Activated gamma-delta T cell (primary cell): ENCODE data around the gene PHOSPHO2.

Experiments
- DNase-seq: peaks from one replicate; lab custom pipeline; 2025; lab: John Stamatoyannopoulos, UW

PHOSPHO2 gene

GRCh38 chr2:169716938-169717690 lies 22.8 kb downstream of the PHOSPHO2 start:
- DNase-seq, result no peak

DNA sequence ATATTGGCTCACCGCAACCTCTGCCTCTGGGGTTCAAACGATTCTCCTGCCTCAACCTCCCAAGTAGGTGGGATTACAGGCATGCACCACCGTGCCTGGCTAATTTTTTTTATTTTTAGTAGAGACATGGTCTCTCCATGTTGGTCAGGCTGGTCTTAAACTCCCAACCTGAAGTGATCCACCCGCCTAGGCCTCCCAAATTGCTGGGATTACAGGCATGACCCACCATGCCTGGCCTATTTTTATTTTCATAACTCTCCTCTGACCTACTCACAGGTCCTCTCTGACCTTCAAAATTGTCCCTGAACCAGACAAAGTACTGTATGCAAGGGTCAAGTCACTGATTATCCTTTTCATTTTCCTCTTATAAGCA lies 23.4 kb downstream of the PHOSPHO2 start:
- DNase-seq, result no peak

DNA sequence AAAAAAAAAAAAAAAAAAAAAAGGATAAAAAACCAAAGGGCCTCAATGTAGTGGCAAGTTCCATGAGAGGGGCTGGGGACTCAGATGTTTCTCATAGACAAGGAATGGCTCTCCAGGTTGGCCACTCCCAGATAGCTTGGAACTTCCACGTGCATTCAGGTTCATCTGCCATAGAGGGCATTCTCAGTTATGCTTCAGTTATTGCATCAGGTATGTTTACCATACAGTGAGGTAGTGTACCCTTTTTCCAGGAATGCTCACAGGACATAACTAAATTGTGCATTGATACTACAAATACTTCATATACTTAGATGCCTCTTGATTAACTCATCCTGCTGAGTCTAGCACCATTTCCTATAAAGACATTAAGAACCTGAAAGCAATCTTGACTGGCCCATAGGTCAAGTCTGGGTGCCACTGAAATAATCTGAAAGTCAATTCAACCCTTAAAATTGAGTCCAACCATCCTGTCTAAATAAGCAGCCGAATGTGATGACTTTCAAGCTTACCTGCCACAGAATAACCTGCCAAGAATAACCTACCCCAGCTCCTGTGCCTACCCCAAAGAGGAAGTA lies 24.7 kb downstream of the PHOSPHO2 start:
- DNase-seq, result no peak

DNA sequence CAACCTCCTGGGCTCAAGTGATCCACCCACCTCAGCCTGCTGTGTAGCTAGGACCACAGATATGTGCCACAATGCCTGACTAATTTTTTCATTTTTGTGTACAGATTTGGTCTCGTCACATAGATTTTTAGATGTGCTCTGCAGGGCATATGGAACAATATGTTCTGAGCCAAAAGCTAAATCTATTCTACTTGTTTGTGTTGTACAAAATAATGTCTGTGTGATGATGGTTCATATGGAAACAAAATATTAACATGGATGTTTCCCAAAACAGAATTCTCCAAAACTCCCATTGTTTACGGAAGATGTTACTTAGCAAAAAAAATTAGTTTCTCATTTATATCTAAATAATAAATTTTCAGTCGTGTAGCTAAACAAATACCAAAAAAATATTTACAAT lies 26.7 kb downstream of the PHOSPHO2 start:
- no peak for DNase-seq

DNA sequence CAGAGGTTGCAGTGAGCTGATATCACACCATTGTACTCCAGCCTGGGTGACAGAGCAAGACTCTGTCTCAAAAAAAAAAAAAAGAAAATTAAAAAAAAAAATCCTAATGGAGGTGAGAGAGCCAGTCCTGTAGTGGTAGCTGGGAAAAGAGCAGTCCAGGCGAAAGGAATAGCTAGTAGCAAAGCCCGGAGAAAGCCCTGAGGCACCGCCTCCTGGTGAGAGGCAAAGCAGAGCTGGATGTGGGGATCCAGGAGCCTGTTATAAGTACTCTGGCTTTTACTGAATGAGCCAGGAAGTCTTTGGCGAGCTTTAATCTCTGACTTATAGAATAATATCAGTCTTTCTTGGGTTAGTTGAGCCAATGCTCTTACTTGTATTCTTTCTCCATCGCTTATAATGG lies 32.8 kb downstream of the PHOSPHO2 start:
- no peak for DNase-seq

- no peak for DNase-seq
These were observed 35.0 kb downstream of the PHOSPHO2 start for GRCh38 chr2:169729274-169729605.

GRCh38 chr2:169732075-169732474 lies 37.8 kb downstream of the PHOSPHO2 start:
- DNase-seq, result no peak

GRCh38 chr2:169732583-169733358 lies 38.5 kb downstream of the PHOSPHO2 start:
- no peak for DNase-seq

GRCh38 chr2:169734169-169734847 lies 40.0 kb downstream of the PHOSPHO2 start:
- peak; percentile 12 for DNase-seq

GRCh38 chr2:169735623-169736022 lies 41.4 kb downstream of the PHOSPHO2 start:
- no peak for DNase-seq

- DNase-seq, result no peak
These were observed 42.6 kb downstream of the PHOSPHO2 start for GRCh38 chr2:169736902-169737301.

DNA sequence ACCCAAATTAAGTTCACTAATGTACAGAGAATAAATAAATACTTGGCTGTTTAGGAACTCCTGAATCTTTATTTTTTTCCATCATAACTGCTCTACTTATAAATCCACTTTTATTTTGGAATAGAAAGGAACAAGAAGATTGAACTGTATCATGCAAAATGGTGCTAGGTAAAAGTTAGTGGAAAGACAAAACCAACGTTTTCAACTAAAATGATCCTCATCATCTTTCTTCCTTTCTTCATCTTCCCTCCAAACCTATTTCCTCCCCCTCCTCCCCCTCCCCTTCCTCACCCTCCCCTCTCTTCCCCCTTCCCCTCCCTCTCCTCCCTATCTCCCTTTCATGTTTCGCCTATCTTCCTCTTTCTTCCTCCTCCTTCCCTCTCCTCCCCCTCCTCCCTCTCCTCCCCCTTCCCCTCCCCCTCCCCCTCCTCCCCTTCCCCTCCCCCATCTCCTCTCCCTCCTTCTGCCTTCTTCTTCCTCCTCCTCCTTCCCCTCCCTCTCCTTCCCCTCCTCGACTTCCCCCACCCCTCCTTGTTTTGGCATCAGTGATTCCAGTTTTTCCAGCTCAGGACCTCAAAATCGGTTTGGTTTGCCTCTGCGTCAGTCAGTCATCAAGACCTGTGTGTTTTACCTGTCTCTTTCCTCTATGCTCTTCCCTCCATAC lies 44.4 kb downstream of the PHOSPHO2 start:
- no peak for DNase-seq

DNA sequence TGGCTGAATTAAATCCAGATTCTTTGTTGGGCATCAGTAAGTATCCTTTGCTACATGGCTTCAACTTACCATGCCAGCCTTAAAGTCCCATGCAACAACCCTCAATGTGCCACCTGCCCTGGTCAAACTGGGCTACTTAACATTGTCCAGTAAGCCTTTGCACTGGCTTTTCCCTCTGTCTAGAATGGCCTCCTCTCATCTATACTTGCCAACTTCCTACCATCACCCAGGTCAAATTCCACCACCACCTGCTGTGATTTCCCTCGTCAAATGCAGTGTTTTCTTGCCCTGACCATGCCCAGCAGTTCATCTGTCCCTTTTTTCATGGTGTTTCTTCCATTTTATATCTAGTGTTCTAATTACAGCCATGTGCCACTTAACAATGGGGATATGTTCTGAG lies 45.1 kb downstream of the PHOSPHO2 start:
- no peak for DNase-seq

DNA sequence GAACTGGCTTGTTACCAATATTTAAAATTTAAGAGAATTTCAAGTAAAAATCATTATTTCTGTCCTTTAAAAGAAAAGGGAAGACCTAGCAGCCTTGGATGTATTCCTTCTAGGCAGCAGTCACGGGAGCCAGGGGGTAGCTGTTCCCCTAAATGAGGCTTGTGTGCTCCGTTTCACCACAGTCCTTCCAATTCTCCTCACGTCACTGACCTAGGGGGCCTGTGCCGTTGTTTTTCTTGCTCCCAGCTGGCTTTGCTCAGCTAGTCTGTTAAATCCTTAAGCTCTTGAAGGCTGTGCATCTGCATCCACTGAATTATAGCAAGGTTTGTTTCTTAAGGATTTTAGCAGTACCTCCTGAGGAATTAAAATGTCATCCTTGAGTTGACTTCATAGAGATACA lies 49.3 kb downstream of the PHOSPHO2 start:
- DNase-seq, result no peak

GRCh38 chr2:169746240-169746639 lies 52.0 kb downstream of the PHOSPHO2 start:
- no peak for DNase-seq

- DNase-seq, result no peak
These were observed 54.0 kb downstream of the PHOSPHO2 start for GRCh38 chr2:169748319-169748718.
